H9 (cell line): Measurements from ENCODE around the gene ROBO1. TPM values are rescaled to one million over a fixed set of nuclear protein-coding genes. Genes with fewer than 3 reads are reported as not detected.

Experiments used
- DNase-seq: peaks from one replicate; pipeline ENCODE4 v3.0.0-alpha.2; 2017
- H2AFZ ChIP-seq: one replicate; pipeline ENCODE4 v1.6.1; 2013; ENCODE audit warnings: mild to moderate bottlenecking, low read length, control low read depth, moderate library complexity
- H2AK5ac ChIP-seq: 2 replicates; pipeline ENCODE4 v1.6.1; 2013; ENCODE audit warnings: low read length, control low read depth, mixed read lengths; ENCODE audit not compliant: insufficient read length
- H2BK120ac ChIP-seq: one replicate; pipeline ENCODE4 v1.6.1; 2013; ENCODE audit warnings: low read depth, mild to moderate bottlenecking, low read length, control low read depth, inconsistent platforms; ENCODE audit not compliant: poor library complexity, severe bottlenecking
- H2BK12ac ChIP-seq: 2 replicates; pipeline ENCODE4 v1.6.1; 2013; ENCODE audit warnings: low read length, control low read depth, mixed read lengths, low read depth; ENCODE audit not compliant: insufficient read length
- H2BK15ac ChIP-seq: 2 replicates; pipeline ENCODE4 v1.6.1; 2013; ENCODE audit warnings: low read depth, low read length, control low read depth
- H2BK20ac ChIP-seq: one replicate; pipeline ENCODE4 v1.6.1; 2013; ENCODE audit warnings: low read depth, mild to moderate bottlenecking, low read length, control low read depth, inconsistent platforms; ENCODE audit not compliant: poor library complexity, severe bottlenecking
- H2BK5ac ChIP-seq: 2 replicates; pipeline ENCODE4 v1.6.1; 2013; ENCODE audit warnings: low read length, control low read depth, mixed read lengths; ENCODE audit not compliant: insufficient read length
- H3K14ac ChIP-seq: 2 replicates; pipeline ENCODE4 v1.6.1; 2013; ENCODE audit warnings: low read length, control low read depth; ENCODE audit not compliant: insufficient read depth
- H3K18ac ChIP-seq: 2 replicates; pipeline ENCODE4 v1.6.1; 2013; ENCODE audit warnings: low read depth, mild to moderate bottlenecking, mixed read lengths, low read length, control low read depth; ENCODE audit not compliant: insufficient read length
- H3K23ac ChIP-seq: 2 replicates; pipeline ENCODE4 v1.6.1; 2013; ENCODE audit warnings: low read length, control low read depth, mixed read lengths, low read depth; ENCODE audit not compliant: insufficient read length
- H3K23me2 ChIP-seq: 2 replicates; pipeline ENCODE4 v1.6.1; 2013; ENCODE audit warnings: low read depth, mild to moderate bottlenecking, mixed read lengths, low read length, control low read depth; ENCODE audit not compliant: insufficient read length, poor library complexity, severe bottlenecking
- H3K27ac ChIP-seq: 2 replicates; pipeline ENCODE4 v1.5.1; 2013; ENCODE audit warnings: low read length, control low read depth, mixed read lengths, low read depth; ENCODE audit not compliant: insufficient read length
- H3K27me3 ChIP-seq: 2 replicates; pipeline ENCODE4 v1.6.1; 2013; ENCODE audit warnings: low read length, control low read depth, inconsistent platforms; ENCODE audit not compliant: insufficient read depth
- H3K4ac ChIP-seq: 2 replicates; pipeline ENCODE4 v1.6.1; 2013; ENCODE audit warnings: low read depth, mild to moderate bottlenecking, control low read depth, inconsistent platforms, low read length, moderate library complexity
- H3K4me1 ChIP-seq: 2 replicates; pipeline ENCODE4 v1.6.1; 2013; ENCODE audit warnings: low read length, control low read depth, inconsistent platforms; ENCODE audit not compliant: insufficient read depth
- H3K4me2 ChIP-seq: 2 replicates; pipeline ENCODE4 v1.6.1; 2013; ENCODE audit warnings: low read length, control low read depth, mixed read lengths; ENCODE audit not compliant: insufficient read length, insufficient read depth
- H3K56ac ChIP-seq: 2 replicates; pipeline ENCODE4 v1.6.1; 2013; ENCODE audit warnings: low read depth, mild to moderate bottlenecking, mixed read lengths, low read length, control low read depth; ENCODE audit not compliant: insufficient read length
- H3K79me1 ChIP-seq: 2 replicates; pipeline ENCODE4 v1.6.1; 2013; ENCODE audit warnings: low read depth, mild to moderate bottlenecking, moderate library complexity, low read length, control low read depth, inconsistent platforms; ENCODE audit not compliant: insufficient read depth, poor library complexity, severe bottlenecking
- H3K79me2 ChIP-seq: 2 replicates; pipeline ENCODE4 v1.6.1; 2013; ENCODE audit warnings: low read length, control low read depth, inconsistent platforms; ENCODE audit not compliant: insufficient read depth
- H3K9ac ChIP-seq: 2 replicates; pipeline ENCODE4 v1.6.1; 2013; ENCODE audit warnings: low read length, control low read depth, mixed read lengths; ENCODE audit not compliant: insufficient read length; ENCODE audit errors: extremely low read depth
- H3K9me3 ChIP-seq: one replicate; pipeline ENCODE4 v1.6.1; 2013; ENCODE audit warnings: low read depth, low read length, inconsistent platforms; ENCODE audit not compliant: control insufficient read depth
- H3T11ph ChIP-seq: one replicate; pipeline ENCODE4 v1.6.1; 2013; ENCODE audit warnings: mild to moderate bottlenecking, low read length, control low read depth, inconsistent platforms
- H4K20me1 ChIP-seq: one replicate; pipeline ENCODE4 v1.6.1; 2013; ENCODE audit not compliant: control insufficient read depth, insufficient read length, insufficient read depth
- H4K5ac ChIP-seq: 2 replicates; pipeline ENCODE4 v1.6.1; 2013; ENCODE audit warnings: low read depth, mild to moderate bottlenecking, mixed read lengths, low read length, control low read depth; ENCODE audit not compliant: insufficient read length
- H4K8ac ChIP-seq: replicated peaks from 2 replicates; pipeline ENCODE4 v1.6.1; 2013; ENCODE audit warnings: low read length, control low read depth, mixed read lengths, low read depth; ENCODE audit not compliant: insufficient read length
- H4K91ac ChIP-seq: 2 replicates; pipeline ENCODE4 v1.6.1; 2013; ENCODE audit warnings: low read depth, mild to moderate bottlenecking, moderate library complexity, mixed read lengths, low read length, control low read depth; ENCODE audit not compliant: insufficient read length
- H3K27ac Mint-ChIP-seq, 3 experiments: 2 replicates in 2 of 3; 3 replicates in 1 of 3; pipeline ENCODE4 v1.8.0; 2020 to 2021; ENCODE audit warnings: mixed read lengths in 3 of 3, mild to moderate bottlenecking in 1 of 3, moderate library complexity in 1 of 3
- H3K27me3 Mint-ChIP-seq: 2 replicates; pipeline ENCODE4 v1.8.0; 2021; ENCODE audit warnings: low read depth, mild to moderate bottlenecking, moderate library complexity, mixed read lengths
- H3K36me3 Mint-ChIP-seq, 3 experiments: 2 replicates in 2 of 3; 3 replicates in 1 of 3; pipeline ENCODE4 v1.8.0; 2020 to 2021; ENCODE audit warnings: low read depth in 3 of 3, mixed read lengths in 3 of 3; ENCODE audit not compliant: insufficient read depth in 1 of 3
- H3K4me1 Mint-ChIP-seq, 2 experiments: 2 replicates each; pipeline ENCODE4 v1.8.0; 2020; ENCODE audit warnings: mixed read lengths in 2 of 2
- H3K4me3 Mint-ChIP-seq, 2 experiments: 2 replicates in 1 of 2; 3 replicates in 1 of 2; pipeline ENCODE4 v1.8.0; 2020 to 2021; ENCODE audit warnings: mild to moderate bottlenecking in 2 of 2, mixed read lengths in 2 of 2, moderate library complexity in 1 of 2
- H3K9me3 Mint-ChIP-seq, 2 experiments: 2 replicates in 1 of 2; 3 replicates in 1 of 2; pipeline ENCODE4 v1.8.0; 2020; ENCODE audit warnings: mild to moderate bottlenecking in 2 of 2, mixed read lengths in 2 of 2, moderate library complexity in 1 of 2
- CTCF ChIP-seq: fragments of 200-600 bp; sonication (generic); conservative IDR thresholded peaks from 3 replicates; pipeline ENCODE4 v1.8.0; 2021; ENCODE audit warnings: antibody characterized with exemption, mild to moderate bottlenecking
- WGBS: extraction: QIAGEN DNeasy Blood & Tissue Kit; methylation state at CpG from one replicate; pipeline ENCODE4 v1.1.7; 2013; ENCODE audit warnings: missing lambda C conversion rate, low lambda C conversion rate, mixed read lengths; ENCODE audit not compliant: insufficient read length; ENCODE audit errors: extremely low coverage; 5-methylcytosine and 5-hydroxymethylcytosine counted together
- total RNA-seq: library from RNA; stranded (reverse); gene quantifications from 2 replicates; pipeline ENCODE4 v1.2.1, GENCODE V29; 2021

Gene ROBO1
- total RNA-seq, 1 experiment from 2014 or later, result 62.7 TPM

GRCh38 chr3:79396595-79396994 is 371.2 kb downstream of the ROBO1 start:
- no peaks in the 10 kb centered on the region for H3K36me3 Mint-ChIP-seq
- Histone ChIP-seq H4K8ac (no peak overlapping the region), H4K5ac (no peak overlapping the region), H3K27ac (no peak overlapping the region), H3K27me3 (no peaks in the 10 kb centered on the region), H2AK5ac (no peak overlapping the region), H3K4ac (no peak overlapping the region), H2AFZ (no peak overlapping the region), H3K4me1 (no peaks in the 10 kb centered on the region), H2BK5ac (no peak overlapping the region), H3K14ac (no peak overlapping the region), H3K79me1 (no peaks in the 10 kb centered on the region), H3K9ac (no peak overlapping the region), H3K18ac (no peak overlapping the region), H3K56ac (no peak overlapping the region), H3K23me2 (no peaks in the 10 kb centered on the region), H2BK15ac (no peak overlapping the region), H4K20me1 (no peaks in the 10 kb centered on the region), H4K91ac (no peak overlapping the region), H3K4me2 (no peak overlapping the region), H3K23ac (no peak overlapping the region), H3K79me2 (no peaks in the 10 kb centered on the region), H2BK20ac (no peak overlapping the region), H3T11ph (no peak overlapping the region), H2BK120ac (no peak overlapping the region), H2BK12ac (no peak overlapping the region), H3K9me3 (no peaks in the 10 kb centered on the region)
- DNase-seq, result no peak
- no peak for TF ChIP-seq CTCF
- no peaks in the 10 kb centered on the region for H3K9me3 Mint-ChIP-seq
- H3K27me3 Mint-ChIP-seq, result no peaks in the 10 kb centered on the region
- H3K4me3 Mint-ChIP-seq, result no peak overlapping the region
- H3K4me1 Mint-ChIP-seq, result no peaks in the 10 kb centered on the region
- no CpG with 5 or more reads among the region's 2 CpGs for WGBS
- H3K27ac Mint-ChIP-seq, result no peak overlapping the region
